ENCODE results near the gene SPIN2B. TPM values are rescaled to one million over a fixed set of nuclear protein-coding genes. Genes with fewer than 3 reads are reported as not detected.

Gene SPIN2B
- polyA plus RNA-seq, 2 of the 4 experiments (the other 2 are of a cell fraction) = 9.1 to 11.2 TPM

- FAIRE-seq = no peak
- ATAC-seq = no peak
- no peaks in the 10 kb centered on the region for H3K9me3 ChIP-seq
- 65% methylated on average over 2 of the region's 2 CpGs for WGBS (ENCODE audit: missing lambda C conversion rate)
- ChIA-PET CTCF (no interaction called here), POLR2A (no interaction called here)
- H3K4me1 ChIP-seq = no peaks in the 10 kb centered on the region
- no peak overlapping the region for H3K4me2 ChIP-seq
- TF ChIP-seq ESRRA (IDR thresholded peaks at IDR 0.05; ENCODE audit: borderline replicate concordance, low read length) (no peak), TFCP2L1 (CRISPR knock-in tag; IDR thresholded peaks at IDR 0.05) (no peak), HOXB13 (CRISPR knock-in tag; IDR thresholded peaks at IDR 0.05; ENCODE audit: low read depth) (no peak), HOXA7 (CRISPR knock-in tag; IDR thresholded peaks at IDR 0.05) (no peak), USF2 (IDR thresholded peaks at IDR 0.05) (no peak), E2F6 (IDR thresholded peaks at IDR 0.05; ENCODE audit: borderline replicate concordance, low read depth) (no peak), PHF8 (IDR thresholded peaks at IDR 0.05; ENCODE audit: borderline replicate concordance, low read depth) (no peak), KDM5A (IDR thresholded peaks at IDR 0.05) (no peak), RCOR1 (IDR thresholded peaks at IDR 0.05; ENCODE audit: low read depth, low read length) (no peak), TP53 (CRISPR knock-in tag; IDR thresholded peaks at IDR 0.05) (no peak), RAD21 (conservative IDR thresholded peaks at IDR 0.05 in 1 of 2, IDR thresholded peaks at IDR 0.05 in 1 of 2) (no peak), CHD4 (IDR thresholded peaks at IDR 0.05; ENCODE audit: borderline replicate concordance) (no peak), ATOH8 (CRISPR knock-in tag; IDR thresholded peaks at IDR 0.05; ENCODE audit: low read depth) (no peak)
- H3K27ac ChIP-seq = no peak overlapping the region
- H3K4me3 ChIP-seq = no peak overlapping the region
- DNase-seq (ENCODE audit: low read depth in 1 of 2, low spot score in 1 of 2) = no peak
Measured at GRCh38 chrX:57104921-57105398, 16.4 kb downstream of the SPIN2B start.

- FAIRE-seq (no peak), DNase-seq (ENCODE audit: low read depth in 1 of 2, low spot score in 1 of 2) (no peak), ATAC-seq (no peak)
- 91% methylated on average over 4 of the region's 4 CpGs for WGBS (ENCODE audit: missing lambda C conversion rate)
- TF ChIP-seq POLR2AphosphoS2 (conservative IDR thresholded peaks at IDR 0.05; ENCODE audit: low read length) (no peak), CHD2 (IDR thresholded peaks at IDR 0.05; ENCODE audit: low read length, partially characterized antibody) (no peak)
- Histone ChIP-seq H3K4me1 (no peaks in the 10 kb centered on the region), H3K9me3 (no peaks in the 10 kb centered on the region), H3K4me2 (no peak overlapping the region), H3K4me3 (no peak overlapping the region), H3K27ac (no peak overlapping the region)
- POLR2A ChIA-PET = no interaction called here
- CTCF ChIA-PET = no interaction called here
Measured at GRCh38 chrX:57104406-57104805, 16.9 kb downstream of the SPIN2B start.

GRCh38 chrX:57103489-57103888 lies 17.9 kb downstream of the SPIN2B start:
- FAIRE-seq = no peak
- 68% methylated on average over 3 of the region's 3 CpGs for WGBS (ENCODE audit: missing lambda C conversion rate)
- POLR2A ChIA-PET = no interaction called here

More at GRCh38 chrX:57103489-57103888, 17.9 kb downstream of the SPIN2B start:
- DNase-seq (ENCODE audit: low read depth in 1 of 2, low spot score in 1 of 2) = no peak
- no peak overlapping the region for H3K4me2 ChIP-seq
- H3K4me1 ChIP-seq = no peaks in the 10 kb centered on the region
- H3K4me3 ChIP-seq = no peak overlapping the region
- no peak for ATAC-seq
- no peaks in the 10 kb centered on the region for H3K9me3 ChIP-seq
- CTCF ChIA-PET = no interaction called here
- no peak overlapping the region for H3K27ac ChIP-seq
- TF ChIP-seq HEYL (CRISPR knock-in tag; IDR thresholded peaks at IDR 0.05) = no peak
- no peak for TF ChIP-seq POLR2A (IDR thresholded peaks at IDR 0.05; ENCODE audit: low read length)
- no peak for TF ChIP-seq PBX3 (IDR thresholded peaks at IDR 0.05)
- TF ChIP-seq RNF2 (IDR thresholded peaks at IDR 0.05; ENCODE audit: borderline replicate concordance, low read depth) = no peak
- TF ChIP-seq SMC3 (IDR thresholded peaks at IDR 0.05) = no peak
- TF ChIP-seq MAX (IDR thresholded peaks at IDR 0.05) = no peak
- TF ChIP-seq NPAS2 (CRISPR knock-in tag; IDR thresholded peaks at IDR 0.05; ENCODE audit: borderline replicate concordance) = no peak
- no peak for TF ChIP-seq ZC3H11A (IDR thresholded peaks at IDR 0.05)
- TF ChIP-seq USF2 (IDR thresholded peaks at IDR 0.05) = no peak
- no peak for TF ChIP-seq EHF (CRISPR knock-in tag; IDR thresholded peaks at IDR 0.05)
- no peak for TF ChIP-seq HDAC2 (IDR thresholded peaks at IDR 0.05)
- TF ChIP-seq ZFP36 (IDR thresholded peaks at IDR 0.05; ENCODE audit: borderline replicate concordance, partially characterized antibody) = no peak
- TF ChIP-seq TFCP2L1 (CRISPR knock-in tag; IDR thresholded peaks at IDR 0.05) = no peak
- TF ChIP-seq EHMT2 (IDR thresholded peaks at IDR 0.05; ENCODE audit: low read depth) = no peak
- no peak for TF ChIP-seq NR3C1 (IDR thresholded peaks at IDR 0.05)
- no peak for TF ChIP-seq MAZ (IDR thresholded peaks at IDR 0.05; ENCODE audit: borderline replicate concordance, low read depth, low read length)
- no peak for TF ChIP-seq KDM5A (IDR thresholded peaks at IDR 0.05)
- no peak for TF ChIP-seq CTCF (IDR thresholded peaks at IDR 0.05)
- no peak for TF ChIP-seq GATA3 (IDR thresholded peaks at IDR 0.05; ENCODE audit: borderline replicate concordance)

All from A549 (cell line).